ENCODE data around the gene RIC8B.

The RIC8B gene

DNA sequence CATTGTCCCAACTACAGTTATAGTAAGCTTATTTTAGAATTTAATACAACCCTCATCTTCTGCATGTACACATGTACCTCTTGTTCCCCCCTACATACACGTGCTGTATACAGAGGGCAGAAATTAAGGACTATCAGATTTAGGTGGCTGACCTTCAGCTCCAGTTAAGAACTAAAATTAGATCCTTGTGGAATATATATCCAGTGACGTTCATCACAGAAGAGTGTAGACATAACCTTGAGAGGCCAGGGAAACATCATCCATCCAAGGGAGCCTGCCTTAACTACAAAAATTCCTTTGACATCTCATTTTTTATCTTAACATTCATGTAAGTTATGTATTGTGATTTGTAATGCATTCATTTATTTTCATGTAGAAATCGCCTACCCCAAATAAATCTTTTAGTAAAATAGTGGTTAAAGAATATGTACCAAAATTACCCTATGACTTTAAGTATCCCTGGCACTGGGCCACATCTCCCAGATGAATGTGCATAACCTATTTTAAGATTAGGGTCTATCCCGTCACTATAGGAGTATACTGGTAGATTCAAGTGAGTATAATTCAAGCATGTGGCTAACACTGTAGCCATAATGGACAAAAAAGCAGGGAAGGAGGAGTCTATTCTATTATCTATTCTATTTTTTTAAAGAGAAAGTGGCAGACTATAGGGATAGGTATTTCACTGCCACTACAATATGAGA is 27.5 kb downstream of the RIC8B start:
- DNase-seq = no peak

DNA sequence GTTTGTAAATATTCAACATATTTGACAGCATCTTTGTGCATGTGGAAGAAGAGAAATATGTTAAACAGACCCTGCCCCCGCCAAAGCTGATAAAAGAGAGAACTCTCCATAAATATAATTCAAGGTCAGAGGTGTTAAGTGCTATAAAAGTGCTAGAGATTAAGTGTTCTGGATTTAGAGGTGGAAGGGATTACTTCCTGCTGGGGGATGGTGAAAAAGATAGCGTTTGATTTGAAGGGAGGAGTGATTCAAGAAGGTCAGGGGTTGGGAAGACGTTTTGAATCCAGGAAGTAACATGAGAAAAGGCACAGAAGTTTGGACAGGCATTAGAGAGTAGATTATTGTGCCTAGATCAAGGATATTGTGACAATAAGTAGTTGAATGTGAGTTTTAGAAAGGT is 30.2 kb downstream of the RIC8B start:
- DNase-seq = no peak

DNA sequence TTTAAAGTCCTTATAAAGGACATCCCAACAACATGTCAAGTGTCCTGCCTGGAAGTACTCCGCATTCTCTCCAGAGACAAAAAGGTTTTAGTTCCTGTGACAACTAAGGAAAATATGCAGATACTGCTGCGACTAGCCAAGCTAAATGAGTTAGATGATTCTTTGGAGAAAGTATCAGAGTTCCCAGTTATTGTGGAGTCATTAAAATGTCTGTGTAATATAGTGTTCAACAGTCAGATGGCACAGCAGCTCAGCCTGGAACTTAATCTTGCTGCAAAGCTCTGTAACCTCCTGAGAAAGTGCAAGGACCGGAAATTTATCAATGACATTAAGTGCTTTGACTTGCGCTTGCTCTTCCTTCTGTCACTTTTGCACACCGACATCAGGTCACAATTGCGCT is 40.2 kb downstream of the RIC8B start:
- no peak for DNase-seq

DNA sequence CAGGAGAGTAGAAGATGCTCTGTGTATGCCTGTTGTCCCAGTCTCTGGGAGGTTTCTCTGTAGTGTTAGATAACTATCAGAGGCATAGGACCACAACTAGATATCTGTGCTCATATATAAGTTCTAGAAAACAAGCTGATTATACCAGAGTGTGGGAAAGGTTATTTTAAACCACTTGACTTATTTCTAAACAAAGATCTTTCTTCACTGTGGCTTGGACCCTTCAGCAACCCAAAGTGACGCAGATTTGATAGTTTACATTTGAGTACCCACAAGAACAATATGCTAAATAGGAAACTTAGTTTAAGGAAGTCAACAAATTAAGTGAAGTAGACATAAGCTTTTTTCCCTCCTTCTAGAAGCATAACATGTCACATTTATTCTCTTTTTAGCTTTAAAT is 41.3 kb downstream of the RIC8B start:
- no peak for DNase-seq

DNA sequence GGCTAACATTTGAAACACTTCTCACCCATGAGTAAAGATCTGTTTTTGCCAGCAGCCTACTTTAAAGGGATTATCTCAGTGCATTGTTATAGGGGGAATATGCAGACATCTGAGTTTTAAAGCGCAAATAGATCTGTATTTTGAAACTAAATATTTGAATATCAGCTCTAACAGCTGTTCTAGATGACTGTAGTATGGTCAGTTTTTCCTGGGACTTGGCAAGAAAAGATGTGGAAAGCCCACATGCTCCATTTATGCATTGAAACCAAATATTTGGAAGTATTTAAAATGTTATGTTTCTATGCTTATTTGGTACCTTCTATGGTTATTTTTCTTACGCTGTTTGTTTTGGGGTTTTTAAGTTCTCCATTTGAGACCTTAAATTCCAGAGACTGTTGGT is 41.7 kb downstream of the RIC8B start:
- no peak for DNase-seq

DNA sequence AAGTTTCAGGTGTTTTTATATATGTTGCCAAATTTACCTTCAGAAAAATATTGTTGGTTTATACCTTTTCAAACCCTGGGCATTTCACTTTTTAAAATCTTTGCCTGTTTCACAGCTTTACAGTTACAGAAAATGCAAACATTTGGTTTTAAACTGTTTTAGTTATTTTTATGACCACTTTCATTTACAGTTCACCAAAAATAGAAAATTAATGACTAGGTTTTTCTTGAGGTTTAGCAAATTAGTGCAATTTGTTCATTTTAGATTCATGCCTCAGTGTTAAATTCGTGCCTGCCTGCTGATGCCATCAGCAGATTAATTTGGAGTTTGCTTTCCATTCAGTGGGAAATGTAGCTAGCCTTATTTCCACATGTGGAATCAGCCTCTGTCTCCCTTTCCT is 45.5 kb downstream of the RIC8B start:
- no peak for DNase-seq

DNA sequence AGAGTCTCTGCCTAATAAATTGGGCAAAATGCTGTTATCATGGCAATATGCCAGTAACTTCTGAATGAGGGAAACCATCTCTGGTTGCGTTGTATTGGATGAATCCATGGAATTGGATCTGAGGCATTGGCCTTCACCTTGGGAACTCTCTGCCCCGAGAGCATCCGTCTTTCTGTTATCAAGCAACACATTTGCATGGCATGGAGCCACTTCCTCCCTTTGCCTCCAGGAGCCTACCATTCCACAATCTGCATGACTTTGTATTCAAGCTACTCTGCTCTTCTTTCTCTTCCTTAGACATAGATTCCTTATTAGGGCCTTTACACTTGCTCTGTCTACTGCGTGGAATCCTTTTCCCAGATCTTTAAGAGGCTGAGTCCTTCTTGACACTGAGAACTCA is 57.2 kb downstream of the RIC8B start:
- DNase-seq = no peak

DNA sequence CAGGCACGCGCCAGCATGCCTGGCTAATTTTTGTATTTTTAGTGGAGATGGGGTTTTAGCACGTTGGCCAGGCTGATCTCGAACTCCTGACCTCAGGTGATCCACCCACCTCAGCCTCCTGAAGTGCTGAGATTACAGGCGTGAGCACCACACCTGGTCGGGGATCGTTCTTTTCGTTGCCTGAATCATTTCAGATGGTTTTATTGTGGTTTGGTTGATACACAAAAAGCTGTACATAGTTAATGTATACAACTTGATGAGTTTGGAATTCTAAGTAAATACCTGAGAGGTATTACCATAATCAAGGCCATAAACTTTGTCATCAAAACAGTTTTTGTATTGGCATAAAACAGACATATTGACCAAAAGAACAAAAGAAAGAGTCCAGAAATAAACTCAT is 63.3 kb downstream of the RIC8B start:
- no peak for DNase-seq

DNA sequence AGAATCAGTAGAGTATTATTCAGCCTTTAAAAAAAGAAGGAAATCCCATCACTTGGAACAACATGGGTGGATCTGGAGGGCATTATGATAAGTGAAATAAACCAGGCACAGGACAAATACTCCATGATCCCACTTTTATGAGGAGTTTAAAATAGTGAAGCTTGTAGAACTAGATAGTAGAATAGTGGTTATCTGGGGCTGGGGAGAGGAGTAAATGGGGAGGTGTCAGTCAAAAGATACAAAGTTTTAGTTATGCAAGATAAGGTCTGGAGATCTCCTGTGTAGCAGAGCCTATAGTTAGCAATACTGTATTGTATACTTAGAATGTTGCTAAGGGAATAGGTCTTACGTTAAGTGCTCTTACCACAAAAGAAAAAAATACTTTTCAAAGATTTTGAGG is 64.9 kb downstream of the RIC8B start:
- no peak for DNase-seq

DNA sequence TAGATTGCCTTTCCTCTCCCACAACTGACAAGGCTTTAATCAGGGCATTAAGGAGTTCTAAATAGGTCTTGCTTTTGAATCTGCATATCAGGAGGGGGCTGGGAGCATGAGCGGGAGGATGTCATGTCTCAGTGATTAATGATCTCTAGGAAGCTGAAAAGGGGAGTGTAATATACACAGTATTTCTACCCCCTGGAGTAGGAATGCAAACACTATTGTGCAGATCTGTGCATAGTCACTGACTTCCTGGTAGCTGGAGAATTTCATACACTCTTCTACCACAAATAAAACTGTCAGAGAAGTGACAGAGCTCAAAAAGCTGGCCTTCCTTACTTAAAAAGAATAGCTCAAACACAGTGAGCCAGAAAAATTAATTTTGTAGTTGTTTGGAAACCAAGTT is 65.8 kb downstream of the RIC8B start:
- DNase-seq = no peak

DNA sequence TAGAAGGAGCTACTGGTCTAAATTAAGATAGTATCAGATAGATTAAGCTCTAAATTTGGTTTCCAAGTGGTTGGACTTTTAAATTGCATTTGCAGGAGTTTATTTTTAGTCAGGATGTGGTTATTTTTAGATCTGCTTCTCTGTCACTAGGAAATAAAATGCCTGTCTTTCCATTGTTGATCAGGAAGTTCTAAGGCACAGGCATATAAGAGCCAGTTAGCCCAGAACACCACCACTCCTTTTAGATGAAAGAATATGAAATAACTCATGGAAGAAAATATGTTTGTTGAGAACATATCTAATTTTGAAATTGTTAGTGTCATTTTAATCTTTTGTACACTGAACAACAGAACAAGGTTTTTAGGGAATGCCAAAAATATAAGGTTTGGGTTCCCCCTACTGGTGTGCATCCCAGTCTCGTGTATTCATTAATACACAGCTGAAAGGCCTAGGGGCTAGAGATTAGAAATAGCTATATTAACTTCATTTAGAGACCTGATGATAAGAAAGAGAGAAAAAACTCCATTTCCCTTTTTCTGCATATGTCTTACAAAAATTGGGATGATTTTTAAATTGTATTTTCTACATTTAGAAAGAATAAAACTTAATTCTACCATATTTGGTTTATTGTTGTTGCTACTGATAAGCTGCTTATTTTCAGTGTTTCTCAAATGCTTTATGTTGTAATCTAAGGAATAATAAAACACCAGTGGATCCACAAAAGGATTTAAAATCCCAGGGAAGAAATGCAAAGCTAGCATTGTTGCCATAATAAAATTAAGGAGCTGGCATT is 67.2 kb downstream of the RIC8B start:
- DNase-seq = no peak

DNA sequence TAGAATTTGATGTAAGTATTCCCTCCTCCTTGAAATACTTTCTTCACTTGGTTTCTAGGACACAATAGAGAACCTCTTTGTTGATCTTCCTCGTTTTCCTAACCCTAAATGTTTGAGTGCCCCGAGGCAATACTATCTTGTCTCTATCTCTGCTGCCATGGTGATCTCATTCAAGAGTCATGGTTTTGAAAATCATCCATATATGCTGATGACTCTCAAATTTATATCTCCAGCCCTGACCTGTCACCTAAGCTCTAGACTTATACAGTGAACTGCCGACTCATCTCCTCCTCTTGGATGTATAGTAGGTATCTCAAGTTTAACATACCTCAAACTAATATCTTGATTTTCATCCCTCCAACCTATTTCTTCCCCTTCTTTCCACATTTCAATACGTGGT is 71.4 kb downstream of the RIC8B start:
- DNase-seq = no peak

DNA sequence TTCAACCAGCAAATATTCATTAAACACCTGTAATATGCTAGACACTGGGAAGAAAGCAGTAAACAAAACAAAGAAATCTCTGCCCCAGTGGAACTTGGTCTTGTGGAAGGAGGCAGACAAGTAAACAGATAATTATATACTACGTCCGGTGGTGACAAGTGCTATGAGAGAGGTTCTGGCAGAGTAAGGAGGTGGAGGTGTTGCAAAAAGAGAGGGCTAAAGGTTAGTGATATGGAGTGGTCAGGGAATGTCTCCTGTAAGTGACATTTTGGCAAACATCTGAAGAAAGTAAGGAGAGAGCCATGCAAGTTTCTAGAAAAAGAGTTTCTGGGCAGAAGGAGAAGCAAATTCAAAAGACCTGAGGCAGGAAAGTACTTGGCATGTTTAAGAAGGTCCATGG is 73.4 kb downstream of the RIC8B start:
- DNase-seq = no peak

DNA sequence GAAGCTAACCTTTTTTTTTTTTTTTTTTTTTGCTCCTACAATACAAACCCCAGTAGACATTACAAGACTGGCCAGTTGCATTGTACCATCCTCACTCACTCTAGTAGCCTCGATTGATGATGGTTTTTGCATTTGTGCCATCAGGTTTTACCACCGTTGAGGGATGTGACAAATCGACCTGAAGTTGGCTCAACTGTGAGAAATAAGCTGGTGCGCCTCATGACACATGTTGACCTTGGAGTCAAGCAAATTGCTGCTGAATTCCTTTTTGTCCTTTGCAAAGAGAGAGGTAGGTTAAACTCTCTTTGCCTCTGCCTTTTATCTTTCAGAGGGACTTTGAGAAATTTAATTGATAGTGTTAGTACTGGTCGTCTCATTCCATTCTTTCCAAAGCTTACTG is 76.8 kb downstream of the RIC8B start:
- DNase-seq = no peak

DNA sequence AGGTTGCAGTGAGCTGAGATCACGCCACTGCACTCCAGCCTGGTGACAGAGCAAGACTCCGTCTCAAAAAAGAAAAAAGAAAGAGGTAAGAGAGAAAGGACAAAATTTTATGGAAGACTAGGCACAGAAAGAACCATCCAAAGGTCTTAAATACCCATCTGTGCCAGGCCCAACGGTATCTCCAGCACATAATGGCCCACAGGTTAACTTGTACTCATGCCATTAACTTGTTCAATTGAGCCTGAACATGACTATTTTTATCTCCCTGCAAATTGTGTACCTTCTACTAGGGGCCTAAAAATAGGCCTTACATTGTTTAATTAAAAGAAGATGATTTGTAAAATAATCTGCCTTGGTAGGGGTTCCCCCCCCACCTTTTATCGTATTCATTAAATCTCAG is 80.2 kb downstream of the RIC8B start:
- DNase-seq = no peak

DNA sequence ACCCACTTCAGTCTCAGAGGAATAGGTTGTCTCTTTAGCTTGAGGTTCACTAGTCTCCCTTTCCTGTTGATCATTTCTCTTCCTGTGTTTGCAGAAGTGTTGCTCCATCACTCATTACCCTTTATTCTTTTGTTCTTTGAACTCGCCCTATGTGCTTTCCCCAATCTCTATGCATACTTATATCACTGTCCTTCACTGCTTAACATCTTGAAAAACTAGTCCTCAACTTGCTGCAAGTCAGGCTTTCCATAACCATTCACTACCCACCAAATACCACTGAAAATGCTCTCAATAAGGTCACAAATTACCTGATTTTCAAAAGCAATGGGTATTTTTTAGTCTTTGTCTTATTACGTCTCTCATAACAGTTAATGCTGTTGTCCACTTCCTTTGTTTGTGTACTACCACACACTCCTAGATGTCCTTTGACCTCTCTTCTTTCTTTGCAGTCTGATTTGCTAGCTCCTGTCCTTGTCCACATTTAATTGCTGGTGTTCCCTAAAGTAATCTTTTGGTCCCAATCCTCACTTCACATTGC is 80.8 kb downstream of the RIC8B start:
- DNase-seq = no peak

DNA sequence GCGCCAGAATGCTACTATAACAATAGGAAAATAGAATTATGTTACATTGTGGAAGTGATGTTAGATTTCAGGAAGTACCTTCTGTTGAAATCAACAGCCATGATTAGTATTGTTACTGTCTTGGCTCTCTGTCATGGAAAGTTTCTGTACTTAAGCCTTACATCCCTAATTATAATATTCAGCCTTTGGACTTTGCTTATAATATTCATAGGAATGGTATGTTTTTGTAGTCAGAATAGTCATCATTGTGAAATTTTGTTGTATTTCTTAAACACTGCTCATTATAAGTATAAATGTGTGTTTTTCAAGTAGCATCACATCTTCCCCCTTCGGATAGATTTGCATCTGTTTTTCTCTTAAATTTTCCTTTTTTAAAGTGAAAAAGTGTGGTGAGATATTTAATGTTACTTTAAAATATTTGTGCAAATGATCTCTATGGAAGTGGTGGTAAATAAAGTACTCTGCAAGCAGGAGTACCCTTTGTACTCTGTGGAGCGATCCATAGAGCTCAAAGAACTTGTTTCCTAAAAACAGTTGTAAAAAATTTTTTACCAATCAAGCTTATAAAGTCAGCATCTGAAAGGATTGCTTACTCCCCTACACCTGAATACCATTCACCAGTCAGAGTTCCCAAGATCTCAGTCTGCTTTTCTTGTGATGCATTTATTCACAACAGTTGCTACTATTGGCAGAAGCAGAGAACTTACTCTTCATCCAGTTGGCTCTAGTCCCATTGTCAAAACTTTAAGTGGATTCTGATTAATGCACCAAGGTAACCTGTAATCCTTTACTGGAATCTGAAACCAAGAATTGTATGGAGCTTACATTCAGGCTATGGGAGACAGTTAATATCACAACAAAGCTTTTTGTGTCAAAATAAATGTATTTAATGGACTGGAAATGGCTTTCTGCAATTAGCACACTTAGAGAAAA is 87.8 kb downstream of the RIC8B start:
- no peak for DNase-seq

DNA sequence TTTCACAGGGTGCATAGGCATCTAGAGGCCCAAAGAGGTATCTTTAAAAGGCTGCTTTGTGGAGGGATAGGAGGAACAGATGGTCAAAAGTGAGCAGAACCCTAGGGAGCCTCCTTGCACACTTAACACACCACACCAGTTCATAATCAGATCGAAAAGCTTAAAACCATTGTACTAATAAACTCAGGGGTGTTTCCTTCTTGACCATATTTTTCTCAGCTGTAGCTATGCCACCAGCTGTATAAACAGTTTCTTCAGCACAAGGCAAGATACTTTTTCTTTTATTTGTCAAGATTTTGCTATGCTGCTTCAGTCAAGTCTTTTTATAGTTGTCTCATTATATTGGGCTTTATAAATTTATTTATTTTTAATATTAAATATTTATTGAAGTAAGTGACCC is 88.7 kb downstream of the RIC8B start:
- DNase-seq = no peak

DNA sequence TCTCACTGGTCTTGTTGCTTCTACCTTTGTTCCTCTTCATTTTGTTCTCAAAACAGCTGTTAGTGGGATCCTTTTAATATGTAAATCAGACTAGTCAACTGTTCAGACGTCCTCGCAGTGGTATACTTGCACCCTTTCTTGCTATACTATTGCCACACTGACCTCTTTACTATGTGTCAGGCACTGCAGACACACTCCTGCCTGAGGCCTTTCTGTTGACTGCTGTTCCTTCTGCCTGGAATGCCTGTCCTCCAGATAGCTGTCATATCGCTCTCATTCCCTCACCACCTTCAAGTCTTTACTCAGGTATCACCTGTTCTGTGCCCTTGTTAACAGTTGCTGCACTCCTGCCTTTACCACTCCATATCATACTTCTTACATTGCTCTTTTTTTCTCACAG is 91.2 kb downstream of the RIC8B start:
- DNase-seq = no peak

DNA sequence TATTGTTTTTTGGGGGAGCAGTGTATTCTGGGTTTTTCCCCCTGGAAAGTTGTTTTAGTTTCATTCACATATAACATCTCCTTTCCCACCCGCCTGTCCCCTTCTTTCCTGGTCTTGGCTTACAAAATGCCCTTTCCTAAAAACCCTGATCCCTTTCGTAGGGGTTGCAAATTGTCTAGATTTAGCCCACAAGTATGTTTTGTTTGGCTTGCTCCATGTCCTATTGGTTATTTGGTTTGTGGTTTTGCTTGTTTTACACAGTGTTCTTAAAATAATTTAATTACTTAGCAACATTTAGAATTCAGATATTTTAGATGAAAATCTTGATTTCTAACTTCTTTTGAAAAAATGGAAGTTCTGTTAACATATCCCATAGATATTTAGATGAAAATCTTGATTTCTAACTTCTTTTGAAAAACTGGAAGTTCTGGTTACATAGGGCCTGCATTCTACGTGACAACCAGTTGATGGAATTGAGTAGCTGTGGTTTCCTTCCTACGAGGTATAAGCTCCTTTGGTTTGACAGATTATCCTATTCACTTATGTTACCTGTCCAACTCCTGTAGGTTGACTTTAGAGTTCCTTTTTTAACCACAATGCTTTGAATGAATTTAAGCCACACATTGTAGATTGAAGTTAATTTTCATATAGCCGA is 92.1 kb downstream of the RIC8B start:
- no peak for DNase-seq

DNA sequence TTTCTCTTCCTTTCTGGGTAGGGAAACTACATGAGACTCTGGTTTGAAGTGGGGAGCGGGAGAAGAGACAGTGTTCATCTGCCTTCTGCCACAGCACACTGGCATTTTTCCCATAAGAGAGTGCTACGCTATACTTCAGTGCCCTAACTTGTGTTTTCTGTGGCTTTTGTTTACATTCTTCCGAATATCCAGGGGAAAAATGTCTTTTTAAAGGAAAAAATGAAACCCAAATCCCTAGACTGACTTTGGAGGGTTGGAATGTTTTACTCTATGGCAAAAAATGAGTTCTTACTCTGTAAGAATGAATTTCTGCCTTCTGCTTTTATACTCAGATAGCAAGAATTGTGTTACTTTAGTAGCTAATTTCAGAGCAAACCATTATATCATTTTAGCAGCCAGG is 93.2 kb downstream of the RIC8B start:
- DNase-seq = no peak

DNA sequence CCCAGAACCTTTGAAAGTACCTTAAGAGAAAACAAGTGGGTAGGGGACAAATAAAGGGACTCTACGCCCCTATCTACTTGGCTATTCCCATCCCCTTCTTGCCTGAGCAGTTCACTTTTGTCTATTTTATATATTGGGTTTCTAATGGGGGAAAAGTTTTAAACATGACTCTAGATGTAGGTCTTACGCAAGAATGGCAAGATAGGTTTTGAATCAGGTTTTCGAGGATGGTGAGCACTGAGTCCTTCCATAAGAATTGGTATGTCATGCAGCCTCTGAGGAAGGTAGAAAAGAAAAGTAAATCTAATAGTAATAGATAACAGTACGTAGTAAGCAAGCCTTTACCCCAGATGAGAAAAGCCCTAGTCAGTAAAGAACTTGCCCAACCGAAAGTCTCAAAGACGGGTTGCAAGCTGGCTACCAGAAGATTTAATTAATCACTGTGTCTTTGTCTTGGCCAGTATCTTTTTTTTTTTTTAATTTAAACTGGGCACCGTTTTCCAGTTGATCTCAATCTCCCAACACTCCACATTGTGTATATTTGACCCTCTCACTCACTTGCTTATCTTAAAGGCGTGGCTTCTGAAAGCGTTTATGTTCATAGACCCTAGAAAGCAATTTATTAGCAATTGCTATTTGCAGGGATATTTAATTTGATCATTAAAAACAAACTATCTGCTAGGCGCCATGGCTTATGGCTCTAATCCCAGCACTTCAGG is 94.7 kb downstream of the RIC8B start:
- DNase-seq = no peak

Measured in CD4-positive, alpha-beta T cell treated with Interferon gamma for 1 hour (primary cell).